SK-N-SH (cell line): Measurements from ENCODE around the gene SLC9A4. TPM values are rescaled to one million over a fixed set of nuclear protein-coding genes. Genes with fewer than 3 reads are reported as not detected.

Source experiments
- CTCF ChIA-PET: fragments of 300-600, 350-600 bp; formaldehyde crosslinking; extraction: SDS; loops from one replicate; lab custom pipeline; 2021; lab: Yijun Ruan, JAX
- POLR2A ChIA-PET: fragments of 350-600 bp; sonication (Branson Sonifier 250); formaldehyde crosslinking; extraction: SDS; loops from one replicate; lab custom pipeline; 2020; ENCODE audit warnings: antibody characterized with exemption, inconsistent platforms; lab: Yijun Ruan, JAX
- DNase-seq: peaks from one replicate; pipeline ENCODE4 v3.0.0; 2012
- H2AFZ ChIP-seq: fragments of 200-600 bp; sonication (generic); 2 replicates; pipeline ENCODE4 v1.8.1; 2016; ENCODE audit warnings: antibody characterized with exemption, mild to moderate bottlenecking, low read depth
- H3F3A ChIP-seq: fragments of 200-600 bp; sonication (generic); replicated peaks from 2 replicates; pipeline ENCODE3; 2016; ENCODE audit warnings: antibody characterized with exemption, mild to moderate bottlenecking; ENCODE audit not compliant: insufficient read depth
- H3K27ac ChIP-seq, 2 experiments: fragments of 200-500 bp in 1 of 2; fragments of 200-600 bp in 1 of 2; sonication (Bioruptor generic) in 1 of 2; sonication (generic), shearing (Covaris generic) in 1 of 2; 2 replicates each; pipeline versions ENCODE4 v1.5.1 to v1.6.1; 2014 to 2016; ENCODE audit warnings: low read depth in 2 of 2, inconsistent platforms in 1 of 2, low read length in 1 of 2, mild to moderate bottlenecking in 1 of 2, mixed read lengths in 1 of 2
- H3K27me3 ChIP-seq: fragments of 200-600 bp; sonication (generic), shearing (Covaris generic); 2 replicates; pipeline ENCODE4 v1.6.1; 2016; ENCODE audit warnings: mixed run types; ENCODE audit not compliant: insufficient read depth
- H3K36me3 ChIP-seq, 2 experiments: fragments of 200-500 bp in 1 of 2; fragments of 200-600 bp in 1 of 2; sonication (Bioruptor generic) in 1 of 2; sonication (generic) in 1 of 2; replicated peaks in 1 of 2; 2 replicates each; pipeline versions ENCODE3 to v1.5.1; 2014 to 2016; ENCODE audit warnings: low read length in 1 of 2, mild to moderate bottlenecking in 1 of 2; ENCODE audit not compliant: insufficient read depth in 2 of 2, control insufficient read depth in 1 of 2
- H3K4me1 ChIP-seq, 2 experiments: fragments of 200-500 bp in 1 of 2; fragments of 200-600 bp in 1 of 2; sonication (Bioruptor generic) in 1 of 2; sonication (generic), shearing (Covaris generic) in 1 of 2; 2 replicates each; pipeline versions ENCODE4 v1.5.1 to v1.6.1; 2014 to 2016; ENCODE audit warnings: low read depth in 1 of 2, low read length in 1 of 2, mixed run types in 1 of 2; ENCODE audit not compliant: insufficient read depth in 2 of 2, control insufficient read depth in 1 of 2
- H3K4me2 ChIP-seq: fragments of 200-600 bp; sonication (generic), shearing (Covaris generic); 2 replicates; pipeline ENCODE4 v1.6.1; 2017; ENCODE audit warnings: mixed run types
- H3K4me3 ChIP-seq, 2 experiments: fragments of 200-500 bp in 1 of 2; fragments of 200-600 bp in 1 of 2; sonication (Bioruptor generic) in 1 of 2; sonication (generic), shearing (Covaris generic) in 1 of 2; 2 replicates each; pipeline versions ENCODE4 v1.5.1 to v1.8.1; 2014 to 2016; ENCODE audit warnings: low read depth in 2 of 2, inconsistent platforms in 1 of 2, low read length in 1 of 2, mild to moderate bottlenecking in 1 of 2, mixed read lengths in 1 of 2, moderate library complexity in 1 of 2
- H3K79me2 ChIP-seq: fragments of 200-600 bp; sonication (generic); 2 replicates; pipeline ENCODE4 v1.8.1; 2017; ENCODE audit warnings: mild to moderate bottlenecking; ENCODE audit not compliant: insufficient read depth
- H3K9ac ChIP-seq: fragments of 200-600 bp; sonication (generic); 2 replicates; pipeline ENCODE4 v1.6.1; 2017; ENCODE audit warnings: mixed run types
- H3K9me2 ChIP-seq: fragments of 200-600 bp; sonication (generic); 2 replicates; pipeline ENCODE4 v1.6.1; 2017; ENCODE audit warnings: mixed run types
- H3K9me3 ChIP-seq: fragments of 200-600 bp; sonication (generic); 2 replicates; pipeline ENCODE4 v1.6.1; 2017; ENCODE audit warnings: mixed run types, mild to moderate bottlenecking, moderate library complexity
- H4K20me1 ChIP-seq: fragments of 200-600 bp; sonication (generic); 2 replicates; pipeline ENCODE4 v1.6.1; 2017; ENCODE audit warnings: mild to moderate bottlenecking, mixed run types; ENCODE audit not compliant: insufficient read depth
- EP300 ChIP-seq, 2 experiments: IDR thresholded peaks; 2 replicates each; pipeline versions ENCODE4 v1.4.0 to v1.6.1; 2012; ENCODE audit warnings: borderline replicate concordance in 1 of 2, low read depth in 1 of 2, low read length in 1 of 2
- EZH2phosphoT487 ChIP-seq: fragments of 200-600 bp; sonication (generic); IDR thresholded peaks from 2 replicates; pipeline ENCODE4 v1.6.1; 2017; ENCODE audit warnings: low read depth, mixed run types, mild to moderate bottlenecking, antibody characterized with exemption, moderate library complexity, borderline replicate concordance
- GABPA ChIP-seq: IDR thresholded peaks from 2 replicates; pipeline ENCODE4 v1.4.0; 2012; ENCODE audit warnings: low read depth, mild to moderate bottlenecking
- MEF2A ChIP-seq: IDR thresholded peaks from 2 replicates; pipeline ENCODE4 v1.4.0; 2012; ENCODE audit warnings: low read depth, borderline replicate concordance
- RCOR1 ChIP-seq: fragments of 150-350 bp; IDR thresholded peaks from 2 replicates; pipeline ENCODE4 v1.6.1; 2017; ENCODE audit warnings: antibody characterized with exemption, low read length
- SIN3A ChIP-seq: IDR thresholded peaks from 2 replicates; pipeline ENCODE4 v1.6.1; 2012; ENCODE audit warnings: low read depth, mild to moderate bottlenecking, low read length, moderate library complexity, borderline replicate concordance
- SMC3 ChIP-seq: IDR thresholded peaks from 2 replicates; pipeline ENCODE4 v1.6.1; 2012; ENCODE audit warnings: low read depth, low read length, improper control_type of control experiment
- TAF1 ChIP-seq: IDR thresholded peaks from 2 replicates; pipeline ENCODE4 v1.6.1; 2012; ENCODE audit warnings: low read depth, mild to moderate bottlenecking, low read length, moderate library complexity, borderline replicate concordance
- WGBS: methylation state at CpG from one replicate; pipeline ENCODE4 v1.1.6; 2017; ENCODE audit warnings: low lambda C conversion rate; 5-methylcytosine and 5-hydroxymethylcytosine counted together
- polyA plus RNA-seq, 3 experiments: library from polyadenylated mRNA; depleted of rRNA; stranded (reverse); fragments of >200 nt; gene quantifications; 2 replicates each; pipeline ENCODE4 v1.2.3, GENCODE V29; 2012
- TF ChIP-seq, protein P1 (sequence below): fragments of 200-600 bp; sonication (generic); IDR thresholded peaks from 2 replicates; pipeline ENCODE4 v1.6.1; 2017; ENCODE audit warnings: antibody characterized with exemption, mild to moderate bottlenecking, moderate library complexity

SLC9A4 gene
- polyA plus RNA-seq, 1 of the 3 experiments (the other 2 are of a cell fraction), result 0.07 TPM

DNA sequence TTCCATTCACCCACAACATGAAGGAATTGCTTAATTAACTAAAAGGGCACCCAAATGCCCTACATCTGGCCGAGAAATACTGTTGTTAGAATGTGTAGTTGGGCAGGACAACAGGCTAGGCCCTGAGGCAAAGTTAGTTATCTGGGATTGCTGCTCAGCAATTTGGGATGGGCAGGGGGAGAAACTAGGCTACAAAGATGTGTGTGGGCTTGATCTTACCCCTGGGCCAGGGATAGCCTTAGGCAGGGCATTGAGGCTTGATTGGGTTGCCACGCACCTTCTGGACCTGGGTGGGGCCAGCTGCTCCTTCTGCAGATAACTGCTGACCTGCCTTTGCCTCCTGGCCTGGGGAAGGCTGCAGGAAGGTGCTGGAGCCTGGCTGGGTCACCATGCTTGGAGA lies 40.6 kb upstream of the SLC9A4 start:
- TF ChIP-seq TAF1 (no peak), RCOR1 (no peak), EP300 (IDR thresholded peaks at IDR 0.05; ENCODE audit: borderline replicate concordance in 1 of 2, low read depth in 1 of 2, low read length in 1 of 2) (no peak)
- TF ChIP-seq, protein P1, sequence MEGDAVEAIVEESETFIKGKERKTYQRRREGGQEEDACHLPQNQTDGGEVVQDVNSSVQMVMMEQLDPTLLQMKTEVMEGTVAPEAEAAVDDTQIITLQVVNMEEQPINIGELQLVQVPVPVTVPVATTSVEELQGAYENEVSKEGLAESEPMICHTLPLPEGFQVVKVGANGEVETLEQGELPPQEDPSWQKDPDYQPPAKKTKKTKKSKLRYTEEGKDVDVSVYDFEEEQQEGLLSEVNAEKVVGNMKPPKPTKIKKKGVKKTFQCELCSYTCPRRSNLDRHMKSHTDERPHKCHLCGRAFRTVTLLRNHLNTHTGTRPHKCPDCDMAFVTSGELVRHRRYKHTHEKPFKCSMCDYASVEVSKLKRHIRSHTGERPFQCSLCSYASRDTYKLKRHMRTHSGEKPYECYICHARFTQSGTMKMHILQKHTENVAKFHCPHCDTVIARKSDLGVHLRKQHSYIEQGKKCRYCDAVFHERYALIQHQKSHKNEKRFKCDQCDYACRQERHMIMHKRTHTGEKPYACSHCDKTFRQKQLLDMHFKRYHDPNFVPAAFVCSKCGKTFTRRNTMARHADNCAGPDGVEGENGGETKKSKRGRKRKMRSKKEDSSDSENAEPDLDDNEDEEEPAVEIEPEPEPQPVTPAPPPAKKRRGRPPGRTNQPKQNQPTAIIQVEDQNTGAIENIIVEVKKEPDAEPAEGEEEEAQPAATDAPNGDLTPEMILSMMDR, result no peak
- H3K9ac ChIP-seq, result no peak overlapping the region
- no peaks in the 10 kb centered on the region for H4K20me1 ChIP-seq
- CTCF ChIA-PET, result interaction anchor here (1.0 kb wide), 1 partner anchor 17 kb away, joined by 3 read pairs; no protein-coding TSS in a partner anchor
- no peaks in the 10 kb centered on the region for H3K9me3 ChIP-seq
- no peak overlapping the region for H3K4me2 ChIP-seq
- no peak overlapping the region for H3K4me3 ChIP-seq
- DNase-seq, result no peak
- H3K4me1 ChIP-seq, result no peaks in the 10 kb centered on the region
- H3K36me3 ChIP-seq, result no peaks in the 10 kb centered on the region
- H3K79me2 ChIP-seq, result no peaks in the 10 kb centered on the region
- H3K27ac ChIP-seq, result no peak overlapping the region
- H3K9me2 ChIP-seq, result no peaks in the 10 kb centered on the region; the same call in 1 of the 2 replicates
- no peaks in the 10 kb centered on the region for H3F3A ChIP-seq
- H3K27me3 ChIP-seq, result no peaks in the 10 kb centered on the region; the same call in none of the 2 replicates
- WGBS, result 10% methylated on average over 2 of the region's 2 CpGs
- POLR2A ChIA-PET, result no interaction called here
- no peak overlapping the region for H2AFZ ChIP-seq

DNA sequence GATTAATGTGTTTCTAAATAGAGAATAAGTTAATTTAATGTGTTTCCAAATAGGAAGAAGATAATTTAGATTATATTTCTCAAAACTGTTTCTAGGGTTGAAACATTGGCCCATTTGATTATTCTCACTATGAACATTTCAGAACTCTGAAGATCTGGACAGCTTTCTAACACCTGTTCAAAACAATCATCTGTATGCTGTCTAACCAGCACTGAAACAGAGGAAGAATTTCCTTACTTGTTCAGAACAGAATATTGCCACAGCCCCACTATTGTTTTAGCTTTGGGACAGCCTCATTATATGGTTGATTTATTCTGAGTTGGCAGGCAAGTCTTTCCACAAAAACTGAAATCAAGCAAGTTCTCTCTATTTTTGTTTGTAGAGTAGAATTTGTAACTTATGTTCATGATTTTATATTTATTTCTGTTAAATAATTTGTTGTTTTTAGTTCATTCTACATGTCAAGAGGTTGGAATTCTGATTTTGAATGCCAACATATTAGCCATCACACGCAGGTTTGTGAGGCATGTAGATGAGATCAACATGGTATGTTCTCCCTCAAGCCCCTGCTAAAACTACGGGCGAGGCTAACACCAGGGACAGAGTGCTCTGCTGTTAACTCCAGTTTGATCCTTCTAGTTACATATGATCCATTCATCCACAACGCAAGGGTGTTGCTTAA lies 38.9 kb upstream of the SLC9A4 start:
- Histone ChIP-seq H4K20me1 (no peaks in the 10 kb centered on the region), H3K4me3 (no peak overlapping the region), H3K36me3 (no peaks in the 10 kb centered on the region), H3K9me2 (no peaks in the 10 kb centered on the region), H3K79me2 (no peaks in the 10 kb centered on the region), H3K4me1 (no peaks in the 10 kb centered on the region), H3K9ac (no peak overlapping the region), H2AFZ (no peak overlapping the region), H3K27ac (no peak overlapping the region), H3F3A (no peaks in the 10 kb centered on the region), H3K4me2 (no peak overlapping the region), H3K27me3 (peaks cover 7% of the 10 kb centered on the region), H3K9me3 (no peaks in the 10 kb centered on the region)
- DNase-seq, result no peak
- 0% methylated on average over 4 of the region's 4 CpGs for WGBS
- CTCF ChIA-PET, result interaction anchor here (1.5 to 2.1 kb wide), 2 partner anchors 15 to 17 kb away, joined by 3 to 5 read pairs; no protein-coding TSS in a partner anchor
- POLR2A ChIA-PET, result no interaction called here
- TF ChIP-seq SMC3 (no peak), MEF2A (no peak), SIN3A (no peak), GABPA (no peak), EZH2phosphoT487 (no peak)
